Endothelial cell (in vitro differentiated cells): ENCODE measurements around the gene EIF4G3. TPM values are rescaled to one million over a fixed set of nuclear protein-coding genes. Genes with fewer than 3 reads are reported as not detected.

Experiments
- DNase-seq: peaks from one replicate; pipeline ENCODE4 v3.0.0; 2021; ENCODE audit warnings: low spot score
- H3K27ac Mint-ChIP-seq: one replicate; pipeline ENCODE4 v1.8.0; 2021; ENCODE audit warnings: mixed read lengths, inconsistent platforms; ENCODE audit not compliant: unreplicated experiment
- H3K27me3 Mint-ChIP-seq: one replicate; pipeline ENCODE4 v1.8.0; 2021; ENCODE audit warnings: mild to moderate bottlenecking, moderate library complexity, mixed read lengths, inconsistent platforms; ENCODE audit not compliant: unreplicated experiment
- H3K36me3 Mint-ChIP-seq: one replicate; pipeline ENCODE4 v1.8.0; 2021; ENCODE audit warnings: mild to moderate bottlenecking, low read depth, mixed read lengths, inconsistent platforms; ENCODE audit not compliant: unreplicated experiment
- H3K4me1 Mint-ChIP-seq: one replicate; pipeline ENCODE4 v1.8.0; 2021; ENCODE audit warnings: mild to moderate bottlenecking, mixed read lengths, inconsistent platforms; ENCODE audit not compliant: unreplicated experiment
- H3K4me3 Mint-ChIP-seq: one replicate; pipeline ENCODE4 v1.8.0; 2021; ENCODE audit warnings: mild to moderate bottlenecking, mixed read lengths, inconsistent platforms; ENCODE audit not compliant: unreplicated experiment
- H3K9me3 Mint-ChIP-seq: one replicate; pipeline ENCODE4 v1.8.0; 2021; ENCODE audit warnings: mixed read lengths, inconsistent platforms; ENCODE audit not compliant: unreplicated experiment
- total RNA-seq: library from RNA; stranded (reverse); fragmentation: NEBNext Ultra II Directional; extraction: Animal tissue kit (Norgen Biotek cat#: 25700); gene quantifications from one replicate; pipeline ENCODE4 v1.2.1, GENCODE V29; 2021; ENCODE audit not compliant: unreplicated experiment
- TF ChIP-seq, protein P1 (sequence below): fragments of 200-600 bp; sonication (generic); IDR thresholded peaks from one replicate; pipeline ENCODE4 v1.5.0; 2021; ENCODE audit warnings: antibody characterized with exemption; ENCODE audit not compliant: unreplicated experiment

EIF4G3 gene
- total RNA-seq, 1 donor from 2014 or later: 87.6 TPM

GRCh38 chr1:21018673-21019072 is 158.0 kb downstream of the EIF4G3 start:
- H3K27ac Mint-ChIP-seq: no peak overlapping the region
- H3K4me3 Mint-ChIP-seq: no peak overlapping the region
- TF ChIP-seq, protein P1, sequence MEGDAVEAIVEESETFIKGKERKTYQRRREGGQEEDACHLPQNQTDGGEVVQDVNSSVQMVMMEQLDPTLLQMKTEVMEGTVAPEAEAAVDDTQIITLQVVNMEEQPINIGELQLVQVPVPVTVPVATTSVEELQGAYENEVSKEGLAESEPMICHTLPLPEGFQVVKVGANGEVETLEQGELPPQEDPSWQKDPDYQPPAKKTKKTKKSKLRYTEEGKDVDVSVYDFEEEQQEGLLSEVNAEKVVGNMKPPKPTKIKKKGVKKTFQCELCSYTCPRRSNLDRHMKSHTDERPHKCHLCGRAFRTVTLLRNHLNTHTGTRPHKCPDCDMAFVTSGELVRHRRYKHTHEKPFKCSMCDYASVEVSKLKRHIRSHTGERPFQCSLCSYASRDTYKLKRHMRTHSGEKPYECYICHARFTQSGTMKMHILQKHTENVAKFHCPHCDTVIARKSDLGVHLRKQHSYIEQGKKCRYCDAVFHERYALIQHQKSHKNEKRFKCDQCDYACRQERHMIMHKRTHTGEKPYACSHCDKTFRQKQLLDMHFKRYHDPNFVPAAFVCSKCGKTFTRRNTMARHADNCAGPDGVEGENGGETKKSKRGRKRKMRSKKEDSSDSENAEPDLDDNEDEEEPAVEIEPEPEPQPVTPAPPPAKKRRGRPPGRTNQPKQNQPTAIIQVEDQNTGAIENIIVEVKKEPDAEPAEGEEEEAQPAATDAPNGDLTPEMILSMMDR: no peak
- H3K9me3 Mint-ChIP-seq: no peaks in the 10 kb centered on the region
- peaks cover 8% of the 10 kb centered on the region for H3K36me3 Mint-ChIP-seq
- H3K27me3 Mint-ChIP-seq: peaks cover 3% of the 10 kb centered on the region
- no peak for DNase-seq
- peaks cover 12% of the 10 kb centered on the region for H3K4me1 Mint-ChIP-seq

DNA sequence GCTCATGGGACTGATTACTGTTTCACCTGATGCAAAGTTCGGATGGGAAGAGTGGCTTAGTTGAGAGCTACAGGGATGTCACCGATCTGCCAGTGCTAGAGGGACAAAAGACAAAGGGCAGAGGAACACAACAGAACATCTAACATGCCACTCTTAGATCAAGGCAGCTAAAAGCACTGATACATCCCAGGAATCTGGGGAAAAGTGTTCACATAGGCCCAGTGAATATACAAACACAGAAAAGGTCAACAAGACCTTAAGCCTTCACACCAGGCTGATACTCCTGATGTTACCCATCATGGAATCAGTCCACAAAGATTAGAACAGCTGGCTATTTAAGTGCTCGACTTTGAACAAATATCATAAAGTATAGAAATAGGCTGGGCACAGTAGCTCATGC is 163.2 kb downstream of the EIF4G3 start:
- Mint-ChIP-seq H3K4me1 (peaks cover 14% of the 10 kb centered on the region), H3K27ac (no peak overlapping the region), H3K4me3 (peak overlapping the region; percentile 9), H3K9me3 (no peaks in the 10 kb centered on the region), H3K27me3 (peaks cover 1% of the 10 kb centered on the region), H3K36me3 (peaks cover 4% of the 10 kb centered on the region)
- TF ChIP-seq, protein P1: no peak
- no peak for DNase-seq

- Mint-ChIP-seq H3K4me1 (peaks cover 14% of the 10 kb centered on the region), H3K9me3 (no peaks in the 10 kb centered on the region), H3K36me3 (peaks cover 4% of the 10 kb centered on the region), H3K4me3 (no peak overlapping the region), H3K27ac (no peak overlapping the region), H3K27me3 (no peaks in the 10 kb centered on the region)
- DNase-seq: no peak
- TF ChIP-seq, protein P1: no peak
Measured at GRCh38 chr1:21012937-21013336, 163.8 kb downstream of the EIF4G3 start.

DNA sequence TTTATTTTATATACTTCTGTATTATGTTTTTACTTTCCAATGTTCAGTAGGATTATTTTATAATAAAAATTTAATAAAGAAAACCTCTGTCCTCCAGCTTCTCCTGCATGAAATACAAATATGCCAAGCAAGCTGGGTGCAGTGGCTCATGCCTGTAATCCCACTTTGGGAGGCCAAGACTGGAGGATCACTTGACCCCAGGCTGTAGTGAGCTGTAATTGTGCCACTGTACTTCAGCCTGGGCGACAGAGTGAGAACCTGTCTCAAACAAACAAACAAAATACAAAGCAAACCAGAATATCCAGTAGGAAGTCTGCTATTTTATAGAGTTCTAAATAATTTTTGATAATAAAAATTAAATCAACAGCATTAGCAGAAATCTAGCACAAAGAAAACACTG is 168.8 kb downstream of the EIF4G3 start:
- no peaks in the 10 kb centered on the region for H3K9me3 Mint-ChIP-seq
- no peak overlapping the region for H3K4me3 Mint-ChIP-seq
- DNase-seq: no peak
- H3K4me1 Mint-ChIP-seq: peaks cover 6% of the 10 kb centered on the region
- peaks cover 2% of the 10 kb centered on the region for H3K27me3 Mint-ChIP-seq
- H3K36me3 Mint-ChIP-seq: no peaks in the 10 kb centered on the region
- TF ChIP-seq, protein P1: no peak
- H3K27ac Mint-ChIP-seq: no peak overlapping the region

DNA sequence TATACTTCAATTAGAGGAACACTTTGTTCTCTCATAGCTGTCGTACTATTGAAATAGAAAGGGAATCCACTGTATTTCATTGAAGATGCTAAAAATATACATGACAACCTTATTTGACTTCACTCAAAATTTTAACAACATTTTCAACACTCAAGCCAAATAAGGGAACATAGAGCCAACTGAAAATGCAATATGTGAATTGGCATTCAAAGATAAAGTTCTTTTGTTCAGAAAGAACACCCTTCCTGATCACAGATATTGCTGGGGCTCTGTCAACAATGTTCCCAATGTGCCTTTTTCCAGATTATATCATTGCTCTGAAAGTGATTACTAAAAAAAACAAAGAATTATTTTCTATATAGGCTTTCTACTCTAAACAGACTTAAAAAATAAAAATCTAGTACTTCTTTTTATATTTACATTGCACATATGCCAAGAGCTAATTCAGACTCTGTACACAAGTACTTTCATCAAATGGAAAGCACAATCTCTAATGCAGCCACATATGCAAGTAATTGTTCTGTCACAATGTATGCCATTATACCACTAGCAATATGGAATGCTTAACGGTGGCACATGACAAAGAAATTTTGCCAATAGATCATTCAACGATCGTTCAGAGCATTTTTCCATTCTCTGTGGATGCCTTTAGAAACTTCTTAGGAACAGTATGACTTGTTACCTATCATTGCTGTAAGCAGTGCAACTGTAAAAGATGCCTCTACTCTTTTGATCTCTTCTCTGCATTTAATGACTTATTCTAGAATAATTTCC is 171.0 kb downstream of the EIF4G3 start:
- DNase-seq: no peak

More for the DNA sequence above, 171.0 kb downstream of the EIF4G3 start:
- peaks cover 2% of the 10 kb centered on the region for H3K27me3 Mint-ChIP-seq
- H3K9me3 Mint-ChIP-seq: no peaks in the 10 kb centered on the region
- no peaks in the 10 kb centered on the region for H3K4me1 Mint-ChIP-seq
- H3K36me3 Mint-ChIP-seq: no peaks in the 10 kb centered on the region
- no peak overlapping the region for H3K27ac Mint-ChIP-seq
- H3K4me3 Mint-ChIP-seq: no peak overlapping the region
- TF ChIP-seq, protein P1: no peak
